Measurements from ENCODE around the gene TERT.

TERT gene

GRCh38 chr5:1299961-1300360 is 5.1 kb upstream of the TERT start:
- H3K9me3 ChIP-seq (ENCODE audit: control insufficient read depth, insufficient read depth, low read depth, low read length): no peaks in the 10 kb centered on the region; the same call in 1 of the 2 replicates
- ChIA-PET POLR2A (no interaction called here), CTCF (interaction anchor here (0.5 to 0.8 kb wide), 2 partner anchors 173 to 180 kb away, joined by 3 read pairs; no protein-coding TSS in a partner anchor)
- H3K4me3 ChIP-seq (ENCODE audit: low read depth, low read length): no peak overlapping the region
- H3K36me3 ChIP-seq (ENCODE audit: control insufficient read depth in 2 of 2, insufficient read depth in 1 of 2, low read length in 2 of 2): no peaks in the 10 kb centered on the region
- H3K27ac ChIP-seq (ENCODE audit: extremely low read depth, low read depth, low read length): no peak overlapping the region
- H3K4me1 ChIP-seq (ENCODE audit: control insufficient read depth, insufficient read depth, low read length): no peaks in the 10 kb centered on the region
- TF ChIP-seq ZNF266 (tag by site-specific recombination; IDR thresholded peaks at IDR 0.05; ENCODE audit: low read depth) (no peak), ZNF292 (tag by site-specific recombination; IDR thresholded peaks at IDR 0.05; ENCODE audit: borderline replicate concordance, low read depth) (no peak), ZNF354C (tag by site-specific recombination; IDR thresholded peaks at IDR 0.05; ENCODE audit: borderline replicate concordance, low read depth) (no peak), ZNF623 (tag by site-specific recombination; IDR thresholded peaks at IDR 0.05) (no peak), ZSCAN23 (tag by site-specific recombination; IDR thresholded peaks at IDR 0.05) (no peak), ZNF707 (tag by site-specific recombination; IDR thresholded peaks at IDR 0.05) (no peak), ZNF792 (tag by site-specific recombination; IDR thresholded peaks at IDR 0.05) (no peak), PRDM6 (tag by site-specific recombination; IDR thresholded peaks at IDR 0.05) (no peak), ZBTB48 (tag by site-specific recombination; IDR thresholded peaks at IDR 0.05) (no peak), ZNF580 (tag by site-specific recombination; IDR thresholded peaks at IDR 0.05) (no peak)

GRCh38 chr5:1299511-1299850 is 4.6 kb upstream of the TERT start:
- ChIA-PET CTCF (interaction anchor here (0.8 kb wide), 1 partner anchor 181 kb away, joined by 3 read pairs; no protein-coding TSS in a partner anchor), POLR2A (no interaction called here)
- no peak overlapping the region for H3K27ac ChIP-seq (ENCODE audit: extremely low read depth, low read depth, low read length)
- peaks cover 3% of the 10 kb centered on the region; the same call in 1 of the 2 replicates for H3K4me1 ChIP-seq (ENCODE audit: control insufficient read depth, insufficient read depth, low read length)
- H3K4me3 ChIP-seq (ENCODE audit: low read depth, low read length): no peak overlapping the region
- H3K9me3 ChIP-seq (ENCODE audit: control insufficient read depth, insufficient read depth, low read depth, low read length): no peaks in the 10 kb centered on the region; the same call in 1 of the 2 replicates
- H3K36me3 ChIP-seq (ENCODE audit: control insufficient read depth in 2 of 2, insufficient read depth in 1 of 2, low read length in 2 of 2): no peaks in the 10 kb centered on the region
- no peak for TF ChIP-seq ZNF132 (tag by site-specific recombination; IDR thresholded peaks at IDR 0.05; ENCODE audit: borderline replicate concordance)
- TF ChIP-seq ZNF202 (tag by site-specific recombination; IDR thresholded peaks at IDR 0.05; ENCODE audit: borderline replicate concordance): no peak
- no peak for TF ChIP-seq ZNF16 (tag by site-specific recombination; IDR thresholded peaks at IDR 0.05; ENCODE audit: low read depth)
- no peak for TF ChIP-seq ZNF23 (tag by site-specific recombination; IDR thresholded peaks at IDR 0.05; ENCODE audit: borderline replicate concordance)
- no peak for TF ChIP-seq HOXD13 (CRISPR knock-in tag; IDR thresholded peaks at IDR 0.05; ENCODE audit: borderline replicate concordance)
- no peak for TF ChIP-seq ZNF600 (tag by site-specific recombination; IDR thresholded peaks at IDR 0.05)
- no peak for TF ChIP-seq ZNF366 (tag by site-specific recombination; conservative IDR thresholded peaks at IDR 0.05)
- no peak for TF ChIP-seq SETDB1 (IDR thresholded peaks at IDR 0.05; ENCODE audit: insufficient read length, low read length)
- TF ChIP-seq WT1 (tag by site-specific recombination; IDR thresholded peaks at IDR 0.05): no peak
- no peak for TF ChIP-seq ZNF561 (tag by site-specific recombination; IDR thresholded peaks at IDR 0.05; ENCODE audit: borderline replicate concordance)
- TF ChIP-seq ZNF184 (tag by site-specific recombination; IDR thresholded peaks at IDR 0.05): no peak
- TF ChIP-seq BCL11B (tag by site-specific recombination; IDR thresholded peaks at IDR 0.05; ENCODE audit: low read depth): no peak
- no peak for TF ChIP-seq ZNF621 (tag by site-specific recombination; IDR thresholded peaks at IDR 0.05)
- TF ChIP-seq ZNF830 (tag by site-specific recombination; IDR thresholded peaks at IDR 0.05; ENCODE audit: low read depth): no peak
- TF ChIP-seq PRDM1 (tag by site-specific recombination; IDR thresholded peaks at IDR 0.05): no peak
- no peak for TF ChIP-seq ZNF473 (tag by site-specific recombination; IDR thresholded peaks at IDR 0.05)
